T-helper 1 cell treated with Interleukin-12 subunit alpha and Interleukin-12 subunit beta and Interleukin-4 antibody, amounts not matched to agents 30 μg/mL and 1 μg/mL, for 36 hours (primary cell): ENCODE data around the gene TBC1D9B.

Experiments used
- H3K27ac Mint-ChIP-seq: one replicate; pipeline ENCODE4 v1.8.0; 2021; ENCODE audit warnings: mild to moderate bottlenecking, mixed read lengths
- H3K27me3 Mint-ChIP-seq: one replicate; pipeline ENCODE4 v1.8.0; 2021; ENCODE audit warnings: low read depth, mixed read lengths
- H3K36me3 Mint-ChIP-seq: one replicate; pipeline ENCODE4 v1.8.0; 2021; ENCODE audit warnings: low read depth, mixed read lengths
- H3K4me1 Mint-ChIP-seq: one replicate; pipeline ENCODE4 v1.8.0; 2021; ENCODE audit warnings: low read depth, mixed read lengths
- H3K4me3 Mint-ChIP-seq: one replicate; pipeline ENCODE4 v1.8.0; 2021; ENCODE audit warnings: mild to moderate bottlenecking, moderate library complexity, mixed read lengths
- H3K9me3 Mint-ChIP-seq: one replicate; pipeline ENCODE4 v1.8.0; 2021; ENCODE audit warnings: mixed read lengths

Gene TBC1D9B

GRCh38 chr5:179915406-179915935 lies 7.8 kb upstream of the TBC1D9B start:
- H3K27ac Mint-ChIP-seq = no peak overlapping the region
- no peaks in the 10 kb centered on the region for H3K4me1 Mint-ChIP-seq
- peaks cover 3% of the 10 kb centered on the region for H3K27me3 Mint-ChIP-seq
- H3K4me3 Mint-ChIP-seq = no peak overlapping the region
- H3K9me3 Mint-ChIP-seq = no peaks in the 10 kb centered on the region
- no peaks in the 10 kb centered on the region for H3K36me3 Mint-ChIP-seq

- Mint-ChIP-seq H3K27ac (no peak overlapping the region), H3K27me3 (peaks cover 3% of the 10 kb centered on the region), H3K9me3 (no peaks in the 10 kb centered on the region), H3K36me3 (no peaks in the 10 kb centered on the region), H3K4me3 (no peak overlapping the region), H3K4me1 (no peaks in the 10 kb centered on the region)
These were observed 6.5 kb upstream of the TBC1D9B start for GRCh38 chr5:179914032-179914755.

- peaks cover 3% of the 10 kb centered on the region for H3K27me3 Mint-ChIP-seq
- H3K27ac Mint-ChIP-seq = no peak overlapping the region
- H3K4me1 Mint-ChIP-seq = no peaks in the 10 kb centered on the region
- no peaks in the 10 kb centered on the region for H3K9me3 Mint-ChIP-seq
- no peaks in the 10 kb centered on the region for H3K36me3 Mint-ChIP-seq
- no peak overlapping the region for H3K4me3 Mint-ChIP-seq
These were observed 5.8 kb upstream of the TBC1D9B start for GRCh38 chr5:179913461-179913860.

- Mint-ChIP-seq H3K36me3 (no peaks in the 10 kb centered on the region), H3K27me3 (no peaks in the 10 kb centered on the region), H3K4me1 (no peaks in the 10 kb centered on the region), H3K27ac (no peak overlapping the region), H3K4me3 (no peak overlapping the region), H3K9me3 (no peaks in the 10 kb centered on the region)
These were observed 5.3 kb upstream of the TBC1D9B start for GRCh38 chr5:179912951-179913350.

- no peaks in the 10 kb centered on the region for H3K9me3 Mint-ChIP-seq
- H3K4me1 Mint-ChIP-seq = no peaks in the 10 kb centered on the region
- H3K27me3 Mint-ChIP-seq = no peaks in the 10 kb centered on the region
- no peak overlapping the region for H3K27ac Mint-ChIP-seq
- H3K4me3 Mint-ChIP-seq = no peak overlapping the region
- H3K36me3 Mint-ChIP-seq = no peaks in the 10 kb centered on the region
These were observed 4.7 kb upstream of the TBC1D9B start for GRCh38 chr5:179912386-179912785.

- Mint-ChIP-seq H3K27me3 (no peaks in the 10 kb centered on the region), H3K27ac (no peak overlapping the region), H3K36me3 (peaks cover 9% of the 10 kb centered on the region), H3K9me3 (no peaks in the 10 kb centered on the region), H3K4me1 (peaks cover 8% of the 10 kb centered on the region), H3K4me3 (peak overlapping the region; percentile 30)
These were observed 1.5 kb upstream of the TBC1D9B start for GRCh38 chr5:179909224-179909623.

- H3K36me3 Mint-ChIP-seq = peaks cover 12% of the 10 kb centered on the region
- peaks cover 8% of the 10 kb centered on the region for H3K4me1 Mint-ChIP-seq
- H3K27me3 Mint-ChIP-seq = no peaks in the 10 kb centered on the region
- no peaks in the 10 kb centered on the region for H3K9me3 Mint-ChIP-seq
- no peak overlapping the region for H3K27ac Mint-ChIP-seq
- H3K4me3 Mint-ChIP-seq = peak overlapping the region; percentile 75
These were observed 831 bp upstream of the TBC1D9B start for GRCh38 chr5:179908528-179908927.

GRCh38 chr5:179906795-179907555 lies 722 bp downstream of the TBC1D9B start:
- peaks cover 8% of the 10 kb centered on the region for H3K4me1 Mint-ChIP-seq
- H3K27ac Mint-ChIP-seq = peak overlapping the region; percentile 87
- peaks cover 14% of the 10 kb centered on the region for H3K36me3 Mint-ChIP-seq
- H3K27me3 Mint-ChIP-seq = no peaks in the 10 kb centered on the region
- H3K9me3 Mint-ChIP-seq = no peaks in the 10 kb centered on the region
- peak overlapping the region; percentile 93 for H3K4me3 Mint-ChIP-seq

- H3K36me3 Mint-ChIP-seq = peaks cover 16% of the 10 kb centered on the region
- H3K27ac Mint-ChIP-seq = peak overlapping the region; percentile 59
- peaks cover 8% of the 10 kb centered on the region for H3K4me1 Mint-ChIP-seq
- no peaks in the 10 kb centered on the region for H3K27me3 Mint-ChIP-seq
- H3K4me3 Mint-ChIP-seq = peak overlapping the region; percentile 93
- H3K9me3 Mint-ChIP-seq = no peaks in the 10 kb centered on the region
These were observed 1.4 kb downstream of the TBC1D9B start for GRCh38 chr5:179906294-179906794.

GRCh38 chr5:179905161-179905560 lies 2.5 kb downstream of the TBC1D9B start:
- no peak overlapping the region for H3K27ac Mint-ChIP-seq
- peaks cover 16% of the 10 kb centered on the region for H3K36me3 Mint-ChIP-seq
- no peaks in the 10 kb centered on the region for H3K9me3 Mint-ChIP-seq
- H3K27me3 Mint-ChIP-seq = no peaks in the 10 kb centered on the region
- peaks cover 8% of the 10 kb centered on the region for H3K4me1 Mint-ChIP-seq
- H3K4me3 Mint-ChIP-seq = no peak overlapping the region

- peaks cover 8% of the 10 kb centered on the region for H3K4me1 Mint-ChIP-seq
- H3K9me3 Mint-ChIP-seq = no peaks in the 10 kb centered on the region
- H3K36me3 Mint-ChIP-seq = peaks cover 17% of the 10 kb centered on the region
- H3K4me3 Mint-ChIP-seq = no peak overlapping the region
- no peak overlapping the region for H3K27ac Mint-ChIP-seq
- no peaks in the 10 kb centered on the region for H3K27me3 Mint-ChIP-seq
These were observed 3.1 kb downstream of the TBC1D9B start for GRCh38 chr5:179904463-179905160.

GRCh38 chr5:179902763-179903158 lies 4.9 kb downstream of the TBC1D9B start:
- Mint-ChIP-seq H3K27ac (no peak overlapping the region), H3K36me3 (peaks cover 23% of the 10 kb centered on the region)

GRCh38 chr5:179901915-179902762 lies 5.6 kb downstream of the TBC1D9B start:
- no peak overlapping the region for H3K27ac Mint-ChIP-seq
- H3K27me3 Mint-ChIP-seq = no peaks in the 10 kb centered on the region
- H3K4me1 Mint-ChIP-seq = peaks cover 8% of the 10 kb centered on the region
- no peaks in the 10 kb centered on the region for H3K9me3 Mint-ChIP-seq
- peaks cover 27% of the 10 kb centered on the region for H3K36me3 Mint-ChIP-seq
- no peak overlapping the region for H3K4me3 Mint-ChIP-seq

More at GRCh38 chr5:179902763-179903158, 4.9 kb downstream of the TBC1D9B start:
- no peaks in the 10 kb centered on the region for H3K27me3 Mint-ChIP-seq
- no peak overlapping the region for H3K4me3 Mint-ChIP-seq
- no peaks in the 10 kb centered on the region for H3K9me3 Mint-ChIP-seq
- peaks cover 8% of the 10 kb centered on the region for H3K4me1 Mint-ChIP-seq

GRCh38 chr5:179901462-179901861 lies 6.2 kb downstream of the TBC1D9B start:
- peaks cover 27% of the 10 kb centered on the region for H3K36me3 Mint-ChIP-seq
- H3K4me3 Mint-ChIP-seq = no peak overlapping the region
- H3K27me3 Mint-ChIP-seq = no peaks in the 10 kb centered on the region
- H3K4me1 Mint-ChIP-seq = peaks cover 6% of the 10 kb centered on the region
- no peaks in the 10 kb centered on the region for H3K9me3 Mint-ChIP-seq
- H3K27ac Mint-ChIP-seq = no peak overlapping the region
